SIG-M5 treated with dmso at 0.1 percent for 504 hours (cell line): ENCODE data around the gene ATXN1.

ENCODE experiments used
- DNase-seq: peaks from one replicate; lab custom pipeline; 2025; ENCODE audit not compliant: unreplicated experiment; lab: John Stamatoyannopoulos, UW

The ATXN1 gene

GRCh38 chr6:16583144-16583762 lies 178.0 kb downstream of the ATXN1 start:
- DNase-seq: no peak

GRCh38 chr6:16582446-16583143 lies 178.7 kb downstream of the ATXN1 start:
- no peak for DNase-seq

GRCh38 chr6:16578695-16579285 lies 182.5 kb downstream of the ATXN1 start:
- no peak for DNase-seq

- no peak for DNase-seq
Measured at GRCh38 chr6:16576451-16577368, 184.6 kb downstream of the ATXN1 start.

- no peak for DNase-seq
Measured at GRCh38 chr6:16575655-16576054, 185.6 kb downstream of the ATXN1 start.

- DNase-seq: no peak
Measured at GRCh38 chr6:16572943-16573342, 188.3 kb downstream of the ATXN1 start.

- DNase-seq: no peak
Measured at GRCh38 chr6:16572317-16572716, 188.9 kb downstream of the ATXN1 start.

GRCh38 chr6:16570946-16571345 lies 190.3 kb downstream of the ATXN1 start:
- no peak for DNase-seq

- no peak for DNase-seq
Measured at GRCh38 chr6:16570221-16570553, 191.1 kb downstream of the ATXN1 start.

GRCh38 chr6:16568128-16568527 lies 193.1 kb downstream of the ATXN1 start:
- DNase-seq: no peak

GRCh38 chr6:16567071-16567470 lies 194.2 kb downstream of the ATXN1 start:
- DNase-seq: no peak

GRCh38 chr6:16564436-16564835 lies 196.8 kb downstream of the ATXN1 start:
- no peak for DNase-seq

- no peak for DNase-seq
Measured at GRCh38 chr6:16563628-16564240, 197.5 kb downstream of the ATXN1 start.

- DNase-seq: no peak
Measured at GRCh38 chr6:16562498-16562897, 198.8 kb downstream of the ATXN1 start.

GRCh38 chr6:16559071-16559470 lies 202.2 kb downstream of the ATXN1 start:
- no peak for DNase-seq

GRCh38 chr6:16555550-16555949 lies 205.7 kb downstream of the ATXN1 start:
- no peak for DNase-seq

- no peak for DNase-seq
Measured at GRCh38 chr6:16553531-16553930, 207.7 kb downstream of the ATXN1 start.

- no peak for DNase-seq
Measured at GRCh38 chr6:16551466-16551865, 209.8 kb downstream of the ATXN1 start.

- DNase-seq: no peak
Measured at GRCh38 chr6:16548121-16548520, 213.1 kb downstream of the ATXN1 start.

- no peak for DNase-seq
Measured at GRCh38 chr6:16547587-16547986, 213.7 kb downstream of the ATXN1 start.

- no peak for DNase-seq
Measured at GRCh38 chr6:16546861-16547260, 214.4 kb downstream of the ATXN1 start.
